ENCODE measurements around the gene STARD4.

STARD4 gene

DNA sequence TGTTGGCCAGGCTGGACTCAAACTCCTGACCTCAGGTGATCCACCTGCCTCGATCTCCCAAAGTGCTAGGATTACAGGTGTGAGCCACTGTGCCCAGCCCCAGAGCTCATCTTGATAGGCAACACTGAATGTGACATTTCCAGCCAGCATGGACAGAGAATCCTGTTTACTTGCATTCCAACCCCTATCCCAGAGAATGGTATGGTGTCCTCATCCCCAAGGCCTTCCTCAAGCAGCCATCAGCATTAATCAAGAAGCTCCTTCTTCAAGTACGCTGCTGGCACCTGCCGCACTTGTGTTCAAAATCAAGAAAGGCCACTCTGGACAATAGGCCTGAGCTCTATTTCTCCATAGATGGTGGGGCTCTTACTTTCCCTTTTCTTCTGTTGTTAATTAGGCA is 40.2 kb downstream of the STARD4 start:
- no peak for DNase-seq (ENCODE audit: low read depth, low spot score)

DNA sequence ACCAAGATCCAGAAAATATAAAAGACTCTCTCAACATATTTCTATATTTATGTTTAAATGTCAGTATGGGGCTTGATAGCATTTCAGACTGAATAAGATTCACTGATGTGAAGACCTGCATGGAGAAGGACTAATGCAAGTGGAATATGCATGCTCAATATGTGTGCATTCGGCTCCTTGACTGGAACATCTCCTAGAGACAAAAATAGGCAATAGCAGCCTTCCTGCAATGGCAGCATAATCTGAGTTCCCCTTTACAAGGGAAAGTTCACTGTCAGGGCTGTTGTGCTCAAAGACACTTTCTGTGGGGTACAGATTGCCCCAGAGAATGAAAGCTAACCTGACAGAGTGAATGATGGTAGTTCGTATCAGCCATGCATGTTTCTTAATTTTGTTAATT is 42.4 kb downstream of the STARD4 start:
- DNase-seq (ENCODE audit: low read depth, low spot score), result no peak

DNA sequence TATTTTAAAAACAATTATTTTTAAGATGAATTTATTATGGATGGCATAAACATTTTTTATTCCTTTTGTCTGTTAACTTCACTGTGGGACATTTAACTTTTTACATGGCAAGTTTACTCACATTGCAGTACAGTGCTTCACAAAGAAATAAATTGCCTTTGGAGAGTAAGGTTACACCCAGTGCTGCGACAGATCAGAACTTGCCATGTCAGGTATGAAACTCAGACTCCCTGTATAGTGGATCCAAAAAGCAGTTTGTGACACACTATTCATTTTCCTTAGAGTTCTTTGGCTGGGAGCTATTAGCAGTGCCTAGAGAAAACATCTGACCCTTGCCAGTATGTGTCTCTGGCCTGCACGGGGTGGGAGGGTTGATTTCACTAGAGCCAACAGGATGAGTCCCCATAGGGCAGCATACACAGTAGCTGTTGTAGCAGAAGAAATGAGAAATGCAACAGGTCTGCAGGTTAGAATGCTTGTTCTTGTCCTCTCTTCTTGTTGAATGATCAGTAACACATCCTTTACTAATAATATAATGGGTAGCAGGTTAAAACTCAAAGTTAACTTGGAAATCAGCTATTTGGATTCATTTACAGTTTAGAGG is 42.9 kb downstream of the STARD4 start:
- no peak for DNase-seq (ENCODE audit: low read depth, low spot score)

DNA sequence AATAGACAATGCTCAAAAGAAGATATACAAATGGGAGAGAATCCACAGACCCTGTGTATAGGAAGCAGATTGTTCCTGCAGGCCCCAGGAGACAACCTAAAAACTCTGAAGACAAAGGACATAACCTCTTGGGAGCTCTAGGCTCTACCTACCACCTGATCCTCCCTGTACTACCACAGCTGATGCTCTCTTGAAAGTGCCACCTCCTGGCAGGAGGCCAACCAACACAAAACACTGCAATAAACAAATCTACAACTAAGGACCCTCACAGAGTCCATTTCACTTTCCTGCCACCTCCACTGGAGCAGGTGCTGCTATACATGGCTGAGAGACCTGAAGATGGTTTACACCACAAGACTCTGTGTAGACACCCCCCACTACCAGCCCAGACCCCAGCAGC is 49.0 kb downstream of the STARD4 start:
- DNase-seq (ENCODE audit: low read depth, low spot score), result no peak

DNA sequence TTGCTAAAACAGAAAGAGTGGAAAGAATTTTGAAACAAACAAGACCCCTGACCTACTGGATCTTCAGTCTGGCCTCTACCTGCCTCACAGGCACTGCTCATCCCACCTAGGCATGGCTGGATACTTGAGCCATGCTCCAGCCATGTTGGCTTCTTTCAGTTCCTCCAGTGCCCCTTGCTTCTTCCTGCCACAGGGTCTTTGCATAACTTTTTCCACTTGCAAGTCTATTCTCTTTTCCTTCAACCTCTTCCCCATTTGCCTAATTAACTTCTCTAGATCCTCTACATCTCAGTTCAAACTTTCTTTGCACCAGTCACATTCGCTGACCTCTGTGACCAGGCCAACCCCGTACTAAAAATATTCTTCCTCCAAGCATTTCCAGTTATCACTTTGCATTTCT is 50.4 kb downstream of the STARD4 start:
- DNase-seq (ENCODE audit: low read depth, low spot score), result no peak

DNA sequence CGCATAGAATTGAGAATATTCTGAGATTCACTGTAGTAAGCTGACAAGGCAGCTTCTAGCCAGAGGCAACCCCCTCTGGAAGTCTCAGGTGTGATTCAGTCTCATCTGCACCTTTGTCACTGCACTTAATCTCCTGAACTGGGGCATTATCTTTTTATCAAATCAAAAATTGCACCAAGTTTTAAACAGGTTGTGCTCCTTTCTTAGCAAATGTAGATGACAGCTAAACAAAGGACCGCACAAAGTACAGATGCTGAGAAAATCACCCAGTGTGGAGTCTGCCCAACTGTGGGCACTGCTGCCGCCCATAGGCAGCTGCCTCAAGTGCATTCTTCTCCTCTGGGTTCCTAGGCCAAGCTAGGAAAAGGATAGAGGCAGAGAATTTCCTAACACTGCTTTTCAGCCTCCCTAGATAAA is 51.1 kb downstream of the STARD4 start:
- peak; percentile 76 for DNase-seq (ENCODE audit: low read depth, low spot score)

DNA sequence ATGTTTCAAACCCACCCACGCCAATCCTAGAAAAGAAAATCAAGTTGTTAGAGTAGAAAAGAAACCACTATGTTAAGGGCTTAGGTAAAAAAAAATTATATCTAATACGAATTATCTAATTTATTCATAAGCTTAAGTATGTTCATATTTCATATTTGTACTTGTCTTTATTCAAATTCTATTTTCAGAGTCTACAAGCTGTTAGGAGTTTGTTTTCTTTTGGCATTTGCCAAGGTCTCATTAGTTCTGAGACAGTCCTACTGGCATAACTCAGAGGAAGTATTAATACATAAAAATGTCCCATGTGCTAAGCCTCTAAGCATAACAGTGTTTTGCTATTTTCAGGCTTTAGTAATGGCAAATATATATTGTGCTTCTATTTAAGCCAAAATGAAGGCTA is 57.6 kb downstream of the STARD4 start:
- DNase-seq (ENCODE audit: low read depth, low spot score), result no peak

DNA sequence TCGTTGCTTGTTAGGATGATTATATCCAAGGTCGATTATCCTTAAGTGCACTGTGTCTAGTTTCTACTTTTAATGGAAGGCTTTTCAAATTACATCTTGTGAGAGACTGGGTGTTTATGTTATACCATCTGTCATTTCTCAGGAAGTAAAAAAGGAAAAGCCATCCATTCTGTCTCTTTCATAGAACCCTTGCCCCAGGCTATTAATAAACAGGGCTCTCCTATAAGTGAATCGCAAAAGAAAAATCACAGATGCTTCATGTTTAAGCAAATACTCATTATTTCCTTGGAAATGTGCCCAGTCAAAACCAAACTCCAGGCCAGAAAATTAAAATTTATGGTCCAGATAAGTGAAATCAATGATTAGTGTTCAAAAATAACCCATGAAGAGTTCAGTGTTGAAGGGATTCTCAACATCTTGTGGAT is 58.1 kb downstream of the STARD4 start:
- DNase-seq (ENCODE audit: low read depth, low spot score), result peak; percentile 20

DNA sequence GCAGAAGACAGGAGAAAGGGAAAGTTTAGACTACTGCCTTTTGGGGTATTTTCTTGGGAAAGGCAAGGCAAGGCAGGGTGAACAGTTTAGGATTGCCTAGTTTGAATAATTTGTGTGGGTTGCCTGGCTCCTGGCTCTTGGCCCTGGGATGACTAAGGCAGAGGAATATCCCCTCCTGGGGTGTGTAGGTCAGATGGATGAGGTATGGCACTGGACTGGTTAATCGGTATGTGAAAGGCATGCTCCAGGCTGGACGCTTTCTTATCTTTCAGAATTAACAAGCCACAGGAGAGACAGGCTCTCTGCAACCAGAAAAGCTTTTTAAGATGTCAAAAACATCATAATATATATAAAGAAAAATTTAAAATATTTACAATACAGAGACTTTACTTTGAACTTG is 58.6 kb downstream of the STARD4 start:
- peak; percentile 90 for DNase-seq (ENCODE audit: low read depth, low spot score)

DNA sequence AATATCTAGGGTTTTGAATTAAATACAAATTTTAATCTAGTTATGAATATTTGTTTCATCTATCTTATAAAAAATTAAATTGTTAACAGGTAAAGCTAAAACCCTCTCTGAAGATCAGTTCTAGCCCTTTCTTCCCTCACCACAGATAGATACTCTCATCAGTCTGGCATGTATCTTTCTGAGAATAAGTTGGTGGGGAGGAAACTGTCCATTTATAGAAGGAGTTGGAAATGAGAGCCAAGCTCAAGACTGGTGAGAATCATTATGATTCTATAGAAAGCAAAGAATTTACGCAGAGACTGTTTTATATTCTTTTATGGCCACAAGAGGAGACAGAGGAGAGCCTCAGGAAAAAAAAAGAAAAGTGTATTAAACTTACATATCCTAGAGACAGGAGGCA is 59.0 kb downstream of the STARD4 start:
- peak; percentile 40 for DNase-seq (ENCODE audit: low read depth, low spot score)

DNA sequence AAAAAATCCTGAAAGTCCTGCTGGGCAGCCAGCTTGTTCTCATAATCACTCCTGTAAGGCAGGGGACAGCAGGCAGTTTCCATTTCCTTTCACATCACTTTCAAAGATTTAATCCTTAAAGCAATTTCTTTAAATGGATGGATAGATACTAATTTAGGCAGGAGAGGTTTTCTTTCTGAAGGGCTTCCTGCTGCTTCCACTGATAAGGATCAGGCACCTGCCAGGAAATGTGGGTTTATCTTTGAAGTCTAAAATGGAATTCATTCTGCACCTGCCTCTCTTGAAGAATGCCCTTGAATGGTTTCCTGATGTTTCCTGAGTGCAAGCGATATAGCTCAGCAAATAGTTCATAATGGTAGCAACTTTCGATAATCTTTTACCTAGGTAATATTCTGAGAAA is 64.5 kb downstream of the STARD4 start:
- DNase-seq (ENCODE audit: low read depth, low spot score), result no peak

DNA sequence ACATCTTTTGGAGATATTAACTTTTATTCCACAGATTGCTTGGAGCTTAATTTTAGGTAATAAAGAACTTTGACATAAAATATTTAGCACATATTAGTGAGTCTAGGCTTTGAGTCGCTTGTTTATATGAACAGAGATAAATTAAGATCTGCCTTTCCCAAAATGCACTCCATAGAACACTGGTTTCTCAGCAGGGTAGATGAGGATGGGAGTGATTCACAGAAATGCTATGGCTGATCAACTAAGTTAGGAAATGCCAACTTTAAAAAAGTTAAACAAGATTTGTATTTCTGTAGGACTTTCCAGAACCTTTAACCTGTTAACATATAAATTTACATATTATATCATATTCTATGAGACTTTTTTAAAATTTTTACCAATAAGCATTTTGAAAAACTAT is 65.2 kb downstream of the STARD4 start:
- no peak for DNase-seq (ENCODE audit: low read depth, low spot score)

Data from astrocyte of the hippocampus (primary cell).